Measurements from ENCODE around the gene VIM.
"Not testable (repeated sequence)": the region's sequence is repeated elsewhere in the genome, so short reads cannot be mapped to it uniquely, and the experiment has no call there.

Gene VIM

GRCh38 chr10:17250736-17251135 lies 22.7 kb downstream of the VIM start:
- H3K36me3 ChIP-seq: no peaks in the 10 kb centered on the region
- H3K4me1 ChIP-seq (ENCODE audit: control insufficient read depth in 1 of 2, insufficient read depth in 1 of 2, low read depth in 1 of 2, low read length in 1 of 2): peaks cover 0 to 8% of the 10 kb centered on the region in 2 experiments
- H3K27ac ChIP-seq: no peak overlapping the region
- no peak for TF ChIP-seq CTCF (IDR thresholded peaks at IDR 0.05)
- no peak overlapping the region for H3K4me3 ChIP-seq (ENCODE audit: low read depth in 1 of 2, low read length in 1 of 2)
- no peaks in the 10 kb centered on the region for H3K27me3 ChIP-seq
- peaks cover 3% of the 10 kb centered on the region for H3K9me3 ChIP-seq

DNA sequence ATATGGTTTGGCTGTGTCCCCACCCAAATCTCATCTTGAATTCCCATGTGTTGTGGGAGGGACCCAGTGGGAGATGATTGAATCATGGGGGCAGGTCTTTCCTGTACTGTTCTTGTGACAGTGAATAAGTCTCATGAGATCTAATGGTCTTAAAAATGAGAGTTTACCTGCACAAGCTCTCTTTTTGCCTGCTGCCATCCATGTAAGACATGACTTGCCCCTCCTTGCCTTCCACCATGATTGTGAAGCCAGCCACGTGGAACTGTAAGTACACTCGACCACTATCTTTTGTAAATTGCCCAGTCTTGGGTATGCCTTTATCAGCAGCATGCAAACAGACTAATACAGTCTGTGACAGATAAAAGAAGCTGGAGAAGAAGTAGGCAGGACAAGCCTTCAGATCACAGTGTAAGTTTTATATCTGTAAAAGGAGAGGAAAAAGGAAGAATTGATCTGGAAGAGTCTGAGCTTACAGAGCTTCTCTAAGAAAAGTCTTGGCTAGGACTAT lies 26.6 kb downstream of the VIM start:
- not testable (repeated sequence) for H3K9me3 ChIP-seq; H3K27me3 ChIP-seq; H3K27ac ChIP-seq; H3K4me1 ChIP-seq (ENCODE audit: control insufficient read depth in 1 of 2, insufficient read depth in 1 of 2, low read depth in 1 of 2, low read length in 1 of 2); H3K36me3 ChIP-seq; H3K4me3 ChIP-seq (ENCODE audit: low read depth in 1 of 2, low read length in 1 of 2)

DNA sequence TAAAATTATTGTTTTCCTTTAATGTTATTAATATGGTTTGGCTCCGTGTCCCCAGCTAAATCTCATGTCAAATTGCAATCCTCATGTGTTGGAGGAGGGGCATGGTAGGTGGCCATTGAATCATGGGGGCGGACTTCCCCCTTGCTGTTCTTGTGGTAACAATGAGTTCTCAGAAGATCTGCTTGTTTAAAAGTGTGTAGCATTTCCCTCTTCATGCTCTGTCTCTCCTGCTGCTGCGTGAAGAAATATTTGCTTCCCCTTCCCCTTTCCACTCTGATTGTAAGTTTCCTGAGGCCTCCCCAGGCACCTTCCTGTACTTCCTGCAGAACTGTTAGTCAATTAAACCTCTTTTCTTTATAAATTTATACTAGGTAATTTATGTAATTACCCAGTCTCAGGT lies 27.5 kb downstream of the VIM start:
- Histone ChIP-seq H3K4me1 (ENCODE audit: control insufficient read depth in 1 of 2, insufficient read depth in 1 of 2, low read depth in 1 of 2, low read length in 1 of 2) (peaks cover 0 to 8% of the 10 kb centered on the region in 2 experiments), H3K4me3 (ENCODE audit: low read depth in 1 of 2, low read length in 1 of 2) (no peak overlapping the region), H3K27me3 (no peaks in the 10 kb centered on the region), H3K36me3 (no peaks in the 10 kb centered on the region), H3K9me3 (peaks cover 4% of the 10 kb centered on the region), H3K27ac (peak overlapping the region; percentile 52)
- TF ChIP-seq CTCF (IDR thresholded peaks at IDR 0.05): no peak

GRCh38 chr10:17256051-17256450 lies 28.0 kb downstream of the VIM start:
- no peaks in the 10 kb centered on the region for H3K27me3 ChIP-seq
- no peak overlapping the region for H3K4me3 ChIP-seq (ENCODE audit: low read depth in 1 of 2, low read length in 1 of 2)
- H3K36me3 ChIP-seq: no peaks in the 10 kb centered on the region
- TF ChIP-seq CTCF (IDR thresholded peaks at IDR 0.05): no peak
- H3K27ac ChIP-seq: no peak overlapping the region
- H3K4me1 ChIP-seq (ENCODE audit: control insufficient read depth in 1 of 2, insufficient read depth in 1 of 2, low read depth in 1 of 2, low read length in 1 of 2): peaks cover 0 to 8% of the 10 kb centered on the region in 2 experiments
- H3K9me3 ChIP-seq: peaks cover 4% of the 10 kb centered on the region

DNA sequence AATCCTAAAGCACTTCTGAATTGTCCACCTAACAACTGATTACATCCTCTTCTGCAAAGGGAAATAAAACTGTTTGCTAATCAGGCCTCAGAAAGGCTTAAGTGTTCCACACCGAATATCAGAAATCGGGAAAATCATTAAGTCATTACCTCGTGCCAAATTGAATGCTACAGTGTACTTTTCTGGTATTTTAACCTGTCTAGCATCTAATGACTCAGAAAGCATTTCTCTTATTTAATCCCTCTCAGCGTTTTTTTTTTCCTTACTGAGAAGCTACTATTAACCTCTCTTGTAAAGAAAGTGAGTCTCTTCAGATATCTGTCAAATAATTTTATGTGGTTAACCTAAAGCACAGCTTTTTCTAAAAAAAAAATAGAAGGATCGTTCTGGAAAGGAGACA lies 28.6 kb downstream of the VIM start:
- H3K36me3 ChIP-seq: no peaks in the 10 kb centered on the region
- H3K27me3 ChIP-seq: no peaks in the 10 kb centered on the region
- H3K9me3 ChIP-seq: peaks cover 4% of the 10 kb centered on the region
- no peak overlapping the region for H3K27ac ChIP-seq
- no peak for TF ChIP-seq CTCF (IDR thresholded peaks at IDR 0.05)
- H3K4me1 ChIP-seq (ENCODE audit: control insufficient read depth in 1 of 2, insufficient read depth in 1 of 2, low read depth in 1 of 2, low read length in 1 of 2): peaks cover 0 to 8% of the 10 kb centered on the region in 2 experiments
- H3K4me3 ChIP-seq (ENCODE audit: low read depth in 1 of 2, low read length in 1 of 2): no peak overlapping the region

- Histone ChIP-seq H3K9me3 (peaks cover 14% of the 10 kb centered on the region), H3K4me1 (ENCODE audit: control insufficient read depth in 1 of 2, insufficient read depth in 1 of 2, low read depth in 1 of 2, low read length in 1 of 2) (peaks cover 0 to 8% of the 10 kb centered on the region in 2 experiments), H3K27ac (no peak overlapping the region), H3K4me3 (ENCODE audit: low read depth in 1 of 2, low read length in 1 of 2) (no peak overlapping the region), H3K36me3 (no peaks in the 10 kb centered on the region), H3K27me3 (no peaks in the 10 kb centered on the region)
- TF ChIP-seq CTCF (IDR thresholded peaks at IDR 0.05): peak; percentile 79
These were observed 29.7 kb downstream of the VIM start for GRCh38 chr10:17257466-17258321.

Data from neutrophil (primary cell).